Measurements from ENCODE around the gene ASPHD2. TPM values are rescaled to one million over a fixed set of nuclear protein-coding genes. Genes with fewer than 3 reads are reported as not detected.

The ASPHD2 gene
- total RNA-seq, 1 experiment from 2014 or later, result 7.1 TPM

DNA sequence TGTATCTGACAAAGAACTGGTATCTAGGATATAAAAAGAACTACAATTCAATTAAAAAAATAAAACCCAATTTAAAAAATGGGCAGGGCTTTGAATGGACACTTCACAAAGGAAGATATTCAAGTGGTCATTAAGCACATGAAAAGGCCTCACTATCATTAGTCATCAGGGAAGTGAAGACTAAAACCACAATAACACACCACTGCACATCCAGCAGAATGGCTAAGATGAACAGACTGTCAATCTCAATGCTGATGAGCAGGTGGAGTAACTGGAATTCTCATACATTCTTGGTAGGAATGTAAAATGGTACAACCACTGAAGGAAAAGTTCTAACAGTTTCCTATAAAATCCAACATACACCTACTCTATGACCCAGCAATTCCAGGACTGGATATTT is 45.6 kb downstream of the ASPHD2 start:
- Histone ChIP-seq H4K8ac (replicated peaks; ENCODE audit: insufficient read length, low read depth, low read length) (no peak overlapping the region), H3K4me2 (ENCODE audit: insufficient read depth, insufficient read length, low read length) (no peak overlapping the region), H3K79me1 (ENCODE audit: insufficient read depth, low read depth, low read length, poor library complexity, severe bottlenecking) (no peaks in the 10 kb centered on the region), H4K91ac (ENCODE audit: insufficient read length, low read depth, low read length) (no peak overlapping the region), H3K27ac (ENCODE audit: insufficient read length, low read depth, low read length) (no peak overlapping the region), H3K56ac (ENCODE audit: insufficient read length, low read depth, low read length) (no peak overlapping the region), H3T11ph (ENCODE audit: low read length) (no peak overlapping the region), H3K23ac (ENCODE audit: insufficient read length, low read depth, low read length) (no peak overlapping the region), H4K20me1 (ENCODE audit: control insufficient read depth, insufficient read depth, insufficient read length) (no peaks in the 10 kb centered on the region), H2BK120ac (ENCODE audit: low read depth, low read length, poor library complexity, severe bottlenecking) (no peak overlapping the region), H3K27me3 (ENCODE audit: insufficient read depth, low read length) (no peaks in the 10 kb centered on the region), H3K18ac (ENCODE audit: insufficient read length, low read depth, low read length) (no peak overlapping the region), H3K23me2 (ENCODE audit: insufficient read length, low read depth, low read length, poor library complexity, severe bottlenecking) (no peaks in the 10 kb centered on the region), H2BK5ac (ENCODE audit: insufficient read length, low read length) (no peak overlapping the region), H2BK20ac (ENCODE audit: low read depth, low read length, poor library complexity, severe bottlenecking) (no peak overlapping the region), H3K79me2 (ENCODE audit: insufficient read depth, low read length) (peaks cover 2% of the 10 kb centered on the region; the same call in 1 of the 2 replicates), H2BK15ac (ENCODE audit: low read depth, low read length) (no peak overlapping the region), H2BK12ac (ENCODE audit: insufficient read length, low read depth, low read length) (no peak overlapping the region), H3K14ac (ENCODE audit: insufficient read depth, low read length) (no peak overlapping the region), H3K9ac (ENCODE audit: extremely low read depth, insufficient read length, low read length) (no peak overlapping the region), H3K4ac (ENCODE audit: low read depth, low read length) (no peak overlapping the region), H3K4me1 (ENCODE audit: insufficient read depth, low read length) (no peaks in the 10 kb centered on the region), H2AK5ac (ENCODE audit: insufficient read length, low read length) (no peak overlapping the region), H3K9me3 (ENCODE audit: control insufficient read depth, low read depth, low read length) (no peaks in the 10 kb centered on the region), H4K5ac (ENCODE audit: insufficient read length, low read depth, low read length) (no peak overlapping the region), H2AFZ (ENCODE audit: low read length) (no peak overlapping the region)
- TF ChIP-seq, protein P1, sequence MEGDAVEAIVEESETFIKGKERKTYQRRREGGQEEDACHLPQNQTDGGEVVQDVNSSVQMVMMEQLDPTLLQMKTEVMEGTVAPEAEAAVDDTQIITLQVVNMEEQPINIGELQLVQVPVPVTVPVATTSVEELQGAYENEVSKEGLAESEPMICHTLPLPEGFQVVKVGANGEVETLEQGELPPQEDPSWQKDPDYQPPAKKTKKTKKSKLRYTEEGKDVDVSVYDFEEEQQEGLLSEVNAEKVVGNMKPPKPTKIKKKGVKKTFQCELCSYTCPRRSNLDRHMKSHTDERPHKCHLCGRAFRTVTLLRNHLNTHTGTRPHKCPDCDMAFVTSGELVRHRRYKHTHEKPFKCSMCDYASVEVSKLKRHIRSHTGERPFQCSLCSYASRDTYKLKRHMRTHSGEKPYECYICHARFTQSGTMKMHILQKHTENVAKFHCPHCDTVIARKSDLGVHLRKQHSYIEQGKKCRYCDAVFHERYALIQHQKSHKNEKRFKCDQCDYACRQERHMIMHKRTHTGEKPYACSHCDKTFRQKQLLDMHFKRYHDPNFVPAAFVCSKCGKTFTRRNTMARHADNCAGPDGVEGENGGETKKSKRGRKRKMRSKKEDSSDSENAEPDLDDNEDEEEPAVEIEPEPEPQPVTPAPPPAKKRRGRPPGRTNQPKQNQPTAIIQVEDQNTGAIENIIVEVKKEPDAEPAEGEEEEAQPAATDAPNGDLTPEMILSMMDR (conservative IDR thresholded peaks at IDR 0.05), result no peak
- Mint-ChIP-seq H3K9me3 (no peaks in the 10 kb centered on the region), H3K27ac (no peak overlapping the region), H3K4me3 (no peak overlapping the region), H3K36me3 (ENCODE audit: insufficient read depth in 1 of 3, low read depth in 3 of 3) (peaks cover 32 to 81% (median 70%) of the 10 kb centered on the region in 3 experiments; a peak in 6 of 7 replicates), H3K4me1 (peaks cover 2 to 4% of the 10 kb centered on the region in 2 experiments), H3K27me3 (ENCODE audit: low read depth) (peaks cover 2% of the 10 kb centered on the region; the same call in 1 of the 2 replicates)
- DNase-seq, result no peak
